HuH-7.5 (cell line): ENCODE measurements around the gene CYRIA.
A peak's percentile ranks its signal among the peaks of the same experiment; 100 is the strongest.

Experiments
- DNase-seq: peaks from one replicate; pipeline ENCODE4 v3.0.0; 2011; ENCODE audit warnings: low spot score

The CYRIA gene

DNA sequence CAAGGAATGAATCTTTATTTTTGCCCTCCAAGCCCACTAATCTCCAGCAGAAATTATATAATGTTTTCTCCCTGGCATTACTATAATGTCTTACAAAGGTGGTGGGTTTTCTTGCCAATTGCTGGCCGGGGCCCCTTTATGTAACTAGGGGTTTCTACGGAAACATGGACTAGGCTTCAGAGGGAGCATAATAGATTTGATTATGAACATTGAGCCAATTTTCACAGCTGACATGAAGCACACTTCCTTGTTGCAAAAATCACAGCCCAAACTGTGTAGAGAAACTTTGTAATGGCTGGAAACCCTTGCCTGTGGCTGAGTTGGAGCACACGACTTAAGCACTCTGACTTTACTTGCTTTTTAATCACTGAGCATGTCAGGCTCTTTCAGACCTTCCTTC, 3.8 kb upstream of the CYRIA start:
- DNase-seq: no peak

- DNase-seq: no peak
These were observed 791 bp upstream of the CYRIA start for GRCh38 chr2:16666449-16666801.

GRCh38 chr2:16664809-16665747, 556 bp downstream of the CYRIA start:
- DNase-seq: no peak

DNA sequence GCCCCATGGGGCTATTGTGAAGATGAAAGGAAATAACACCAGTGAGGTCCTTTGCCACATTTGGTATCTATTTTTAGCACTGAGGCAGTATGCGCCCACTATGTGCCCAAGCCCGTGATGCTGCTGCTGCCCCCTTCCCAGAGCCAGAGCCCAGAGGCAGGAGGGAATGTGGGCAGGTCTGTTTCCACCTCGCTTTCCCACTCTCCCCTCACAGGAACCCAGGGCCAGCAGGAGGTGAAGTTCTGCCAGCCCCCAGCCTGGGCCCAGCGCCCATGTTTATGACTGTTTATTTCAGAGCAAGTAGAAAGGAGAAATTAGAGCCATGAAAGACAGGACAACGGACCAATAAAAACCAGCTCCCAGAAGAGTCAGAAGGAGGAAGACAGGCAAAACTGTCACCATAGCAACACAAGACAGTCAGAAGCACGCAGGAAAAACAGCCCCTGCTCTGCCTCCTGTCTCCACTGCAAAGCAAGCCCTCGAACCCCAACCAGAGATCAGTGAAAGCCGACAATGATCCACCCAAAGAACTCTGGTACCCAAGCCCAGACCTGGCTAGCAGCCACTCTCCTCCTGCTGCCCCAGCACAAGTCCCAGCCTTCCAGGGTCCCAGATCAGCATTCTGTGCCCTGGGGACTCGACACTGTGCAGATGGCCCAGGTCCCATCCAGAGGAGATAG, 1.4 kb downstream of the CYRIA start:
- DNase-seq: no peak

DNA sequence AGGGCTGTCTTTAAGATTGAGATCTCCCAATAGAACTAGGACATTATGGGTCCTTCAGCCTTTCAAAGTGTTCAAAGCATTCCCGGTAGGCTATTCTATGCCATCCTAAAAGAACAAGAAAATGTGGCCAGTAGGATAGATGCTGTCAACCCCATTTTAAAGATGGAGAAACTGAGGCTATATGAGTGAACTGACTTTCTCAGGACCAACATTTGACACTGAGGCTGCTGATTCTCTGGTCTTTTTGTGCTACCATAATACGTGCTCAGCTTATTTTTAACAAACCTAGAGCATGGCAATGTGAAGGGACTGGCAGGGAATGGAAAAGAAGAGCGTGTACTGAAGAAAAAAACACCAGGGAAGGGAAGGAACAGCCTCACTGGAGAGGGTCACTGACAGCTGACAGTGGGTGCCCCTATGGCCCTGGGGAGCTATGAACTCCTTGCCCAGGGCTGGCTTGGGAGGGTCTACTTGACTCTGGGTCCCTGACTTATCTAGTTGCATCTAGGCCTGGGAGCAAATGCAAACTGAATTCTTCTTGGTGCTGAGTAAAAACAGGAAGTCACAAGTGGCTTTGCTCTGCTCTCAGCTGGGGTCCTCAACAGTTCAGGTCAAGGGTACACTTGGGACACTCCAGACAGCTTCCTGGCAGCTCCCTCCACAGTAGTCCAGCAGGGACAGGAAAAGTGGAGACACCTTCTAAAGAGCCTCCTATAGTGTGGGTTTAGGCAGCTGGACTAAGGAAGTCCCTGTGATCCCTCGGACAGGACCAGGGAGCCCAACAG, 2.3 kb downstream of the CYRIA start:
- no peak for DNase-seq

- no peak for DNase-seq
These were observed 3.4 kb downstream of the CYRIA start for GRCh38 chr2:16661936-16662839.

DNA sequence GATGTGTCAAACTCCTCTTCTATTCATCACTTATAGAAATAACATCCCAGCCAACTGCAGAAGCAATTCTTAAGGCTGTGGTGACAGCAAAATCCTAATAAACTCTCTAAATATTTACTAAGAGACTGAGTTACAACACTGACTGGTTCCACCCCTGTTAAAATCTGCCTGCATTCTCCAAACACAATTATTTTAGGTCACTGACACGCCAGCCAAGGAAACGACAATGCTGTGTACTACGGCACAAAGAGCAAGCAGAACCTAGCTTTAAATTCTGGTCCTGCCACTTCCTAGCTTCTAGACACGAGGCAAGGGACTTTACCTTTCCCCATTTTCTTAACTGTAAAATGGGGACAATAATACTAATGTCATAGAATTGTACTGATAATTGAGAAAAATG, 4.1 kb downstream of the CYRIA start:
- DNase-seq: peak; percentile 29

GRCh38 chr2:16660556-16660955, 5.1 kb downstream of the CYRIA start:
- DNase-seq: no peak

DNA sequence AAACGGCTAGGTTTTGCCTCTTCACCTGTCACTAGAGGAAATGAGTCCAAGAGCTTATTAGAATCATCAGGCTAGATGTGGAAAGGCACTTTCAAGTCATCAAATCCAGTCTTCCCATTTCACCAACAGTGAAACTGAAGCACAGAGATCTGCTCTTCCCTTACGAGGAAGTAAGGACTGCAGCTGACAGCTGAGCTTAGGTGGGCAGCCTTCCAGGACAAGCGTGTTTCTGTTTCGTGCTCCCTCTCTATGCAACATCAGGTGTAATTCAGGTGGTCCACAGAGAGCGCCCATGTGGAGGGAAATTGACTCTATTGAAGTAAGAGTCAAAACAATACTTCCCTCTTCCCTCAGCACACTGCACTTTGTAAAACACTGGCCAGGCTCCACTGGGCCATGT, 5.5 kb downstream of the CYRIA start:
- DNase-seq: no peak

GRCh38 chr2:16658076-16658739, 7.4 kb downstream of the CYRIA start:
- DNase-seq: no peak

- no peak for DNase-seq
These were observed 8.0 kb downstream of the CYRIA start for GRCh38 chr2:16657671-16658070.

DNA sequence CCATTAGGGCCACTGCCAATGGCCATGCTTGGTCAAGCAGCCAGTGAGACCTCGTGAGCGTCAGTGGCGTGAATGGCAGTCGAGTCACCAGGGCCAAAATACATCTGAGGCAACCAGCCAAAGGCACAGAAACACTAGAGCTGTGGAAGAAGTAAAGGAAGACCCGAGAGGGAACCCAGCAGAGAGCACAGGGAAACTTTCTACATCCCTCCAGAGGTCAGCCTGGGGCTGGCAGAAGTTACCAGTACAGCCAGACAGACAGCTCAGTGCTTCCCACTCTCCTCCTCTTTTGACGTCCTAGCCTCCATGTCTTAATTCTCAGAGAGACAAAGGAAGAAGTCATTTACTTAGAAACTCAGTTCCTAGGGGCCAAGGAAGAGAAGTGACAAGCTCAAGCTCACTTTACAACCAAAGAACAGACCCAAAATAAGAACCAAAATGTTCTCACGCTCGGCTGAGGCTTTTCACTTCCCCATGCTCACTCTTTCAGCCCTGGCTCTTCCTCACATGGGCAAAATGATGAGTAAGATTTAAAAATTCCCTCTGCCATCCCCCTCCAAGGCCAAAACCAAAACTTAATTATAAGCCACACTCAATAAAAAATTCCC, 8.7 kb downstream of the CYRIA start:
- no peak for DNase-seq

DNA sequence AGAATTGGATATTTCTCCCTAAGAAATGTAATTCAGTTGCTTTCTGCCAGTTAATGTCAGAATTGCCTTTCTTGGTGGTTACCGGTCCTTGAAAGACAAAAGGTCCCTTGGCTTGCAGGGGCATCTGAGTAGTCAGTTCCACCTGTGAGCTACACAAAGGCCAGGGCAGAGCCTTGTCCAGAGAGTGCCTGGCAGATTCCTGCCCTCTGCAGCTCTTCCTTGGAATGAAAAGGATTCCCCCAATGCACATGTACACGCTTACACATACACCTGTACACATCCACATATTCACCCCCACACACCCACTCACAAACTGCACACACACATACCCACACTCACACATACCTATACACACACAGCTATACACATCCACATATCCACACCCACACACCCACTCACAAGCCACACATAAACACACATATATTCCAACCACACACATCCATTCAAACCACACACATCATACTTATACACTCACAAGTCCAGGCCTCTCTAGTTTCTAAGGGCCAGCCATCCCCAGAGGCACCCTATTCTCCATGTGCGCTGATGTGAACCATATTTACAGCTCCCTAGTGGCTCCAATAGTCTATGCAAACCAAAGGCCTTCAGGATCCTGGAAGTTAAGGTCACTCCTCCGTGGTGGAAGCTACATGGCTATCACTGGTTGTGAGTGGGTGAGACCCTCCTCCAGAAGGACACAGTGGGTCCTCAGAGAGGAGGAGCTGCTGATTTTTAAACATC, 9.6 kb downstream of the CYRIA start:
- DNase-seq: no peak

GRCh38 chr2:16655445-16655837, 10.2 kb downstream of the CYRIA start:
- no peak for DNase-seq

DNA sequence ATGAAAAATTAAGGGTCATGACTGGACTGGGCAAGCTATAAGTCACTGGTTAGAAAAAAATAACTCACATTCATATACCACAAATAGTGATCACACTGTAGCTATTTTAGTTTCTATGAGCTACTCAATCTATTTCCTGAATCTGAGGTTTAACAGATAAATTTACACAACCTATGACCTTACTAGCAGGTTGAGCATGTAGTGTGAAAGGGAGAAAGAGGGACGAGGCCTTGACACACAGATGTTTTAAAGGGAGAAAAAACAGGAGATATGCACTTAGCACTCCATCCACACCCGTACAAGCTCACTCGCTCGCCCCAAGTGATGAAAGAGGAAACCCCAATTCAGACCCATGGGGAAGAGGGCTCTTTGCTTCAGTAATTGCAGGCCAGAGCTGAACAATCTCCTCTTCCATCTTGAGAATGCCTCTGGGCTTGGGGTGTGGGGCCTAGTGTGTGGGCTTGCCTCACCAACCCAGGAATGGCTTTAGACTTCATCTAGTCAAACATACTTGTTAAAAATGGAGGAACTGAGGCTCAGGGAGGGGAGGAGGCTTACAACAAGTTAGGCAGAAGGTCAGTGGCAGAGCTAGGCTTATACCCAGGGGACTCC, 10.7 kb downstream of the CYRIA start:
- no peak for DNase-seq

DNA sequence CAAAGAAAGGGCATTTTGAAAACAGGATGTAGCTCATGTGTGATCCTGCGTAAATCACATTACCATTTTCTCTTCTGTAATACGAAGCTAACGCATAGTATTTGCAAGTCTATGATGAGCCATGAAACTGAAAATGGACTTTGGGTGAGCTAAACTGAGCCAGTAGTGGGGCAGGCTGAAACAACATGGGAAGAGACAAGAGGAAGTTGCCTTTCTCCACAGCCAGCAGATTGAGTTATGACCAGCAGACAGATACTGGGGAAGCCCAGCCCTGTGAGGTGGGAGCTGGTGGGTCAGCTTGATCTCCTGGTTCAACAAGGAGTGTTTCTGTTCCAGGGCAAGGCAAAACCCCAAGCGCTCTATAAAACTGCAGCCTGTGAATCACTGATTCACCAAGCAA, 11.8 kb downstream of the CYRIA start:
- DNase-seq: no peak

- DNase-seq: no peak
These were observed 12.6 kb downstream of the CYRIA start for GRCh38 chr2:16653083-16653375.

DNA sequence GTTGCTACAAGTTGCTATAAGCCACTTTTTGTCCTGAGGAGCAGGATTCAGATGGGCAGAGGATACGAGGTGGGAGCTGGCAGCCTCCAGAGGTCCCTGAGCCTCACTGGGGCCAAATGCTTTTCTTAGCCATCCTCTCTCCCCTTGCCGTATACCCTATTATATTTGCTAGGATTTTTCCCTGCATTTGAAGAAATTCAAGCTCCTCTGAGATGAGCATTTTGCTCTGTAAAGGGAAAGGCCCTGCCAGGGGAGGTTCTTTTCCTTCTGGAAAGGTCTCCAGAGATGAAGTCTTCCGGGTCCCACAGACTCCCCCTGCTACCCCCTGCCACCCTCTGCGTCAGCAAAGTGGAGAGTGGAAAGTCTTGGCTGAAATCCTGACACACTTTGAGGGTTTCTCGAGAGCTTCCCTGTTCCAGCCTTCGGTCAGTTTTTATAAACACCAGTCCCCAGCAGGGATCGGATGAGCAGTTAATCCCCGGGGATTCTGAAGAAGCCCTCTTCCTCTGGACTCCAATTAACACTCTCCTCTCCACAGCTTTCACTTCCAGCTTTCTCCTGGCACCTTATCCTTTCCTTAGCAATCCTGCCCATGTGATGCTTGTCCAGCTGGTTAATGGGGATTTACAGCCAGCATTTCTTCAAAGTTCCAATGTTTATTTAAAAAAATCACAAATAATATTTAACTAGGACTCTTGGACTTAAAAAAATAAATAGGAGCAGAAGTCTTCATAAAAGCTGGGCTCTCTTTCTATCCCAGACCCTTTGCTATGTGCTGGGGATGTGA, 13.1 kb downstream of the CYRIA start:
- DNase-seq: no peak
